ENCODE measurements around the gene PXDC1. TPM values are rescaled to one million over a fixed set of nuclear protein-coding genes. Genes with fewer than 3 reads are reported as not detected.
A peak's percentile ranks its signal among the peaks of the same experiment; 100 is the strongest.

PXDC1 gene
- total RNA-seq, 4 donors from 2014 or later: 73.5 to 102 (median 82.7) TPM

- DNase-seq: no peak
- Histone ChIP-seq H3K36me3 (peaks cover 19 to 26% of the 10 kb centered on the region in 2 donors), H3K4me1 (peaks cover 32 to 46% of the 10 kb centered on the region in 2 donors), H3K9me3 (no peaks in the 10 kb centered on the region), H3K27ac (peak overlapping the region in 2 of 3 donors; percentile 28 to 100), H3K27me3 (no peaks in the 10 kb centered on the region), H3K4me3 (replicated peaks in 1 of 3) (no peak overlapping the region)
- intact Hi-C loops (cut with DNase I): loop anchor here (10.0 kb wide), 2 partner anchors 244 to 414 kb away; no protein-coding TSS in a partner anchor
- WGBS, 2 donors: 83 to 88% methylated on average over 13 to 16 of the region's 16 CpGs
- TF ChIP-seq POLR2A (IDR thresholded peaks at IDR 0.05): no peak
- TF ChIP-seq, protein P1, sequence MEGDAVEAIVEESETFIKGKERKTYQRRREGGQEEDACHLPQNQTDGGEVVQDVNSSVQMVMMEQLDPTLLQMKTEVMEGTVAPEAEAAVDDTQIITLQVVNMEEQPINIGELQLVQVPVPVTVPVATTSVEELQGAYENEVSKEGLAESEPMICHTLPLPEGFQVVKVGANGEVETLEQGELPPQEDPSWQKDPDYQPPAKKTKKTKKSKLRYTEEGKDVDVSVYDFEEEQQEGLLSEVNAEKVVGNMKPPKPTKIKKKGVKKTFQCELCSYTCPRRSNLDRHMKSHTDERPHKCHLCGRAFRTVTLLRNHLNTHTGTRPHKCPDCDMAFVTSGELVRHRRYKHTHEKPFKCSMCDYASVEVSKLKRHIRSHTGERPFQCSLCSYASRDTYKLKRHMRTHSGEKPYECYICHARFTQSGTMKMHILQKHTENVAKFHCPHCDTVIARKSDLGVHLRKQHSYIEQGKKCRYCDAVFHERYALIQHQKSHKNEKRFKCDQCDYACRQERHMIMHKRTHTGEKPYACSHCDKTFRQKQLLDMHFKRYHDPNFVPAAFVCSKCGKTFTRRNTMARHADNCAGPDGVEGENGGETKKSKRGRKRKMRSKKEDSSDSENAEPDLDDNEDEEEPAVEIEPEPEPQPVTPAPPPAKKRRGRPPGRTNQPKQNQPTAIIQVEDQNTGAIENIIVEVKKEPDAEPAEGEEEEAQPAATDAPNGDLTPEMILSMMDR (IDR thresholded peaks at IDR 0.05): no peak
Measured at GRCh38 chr6:3740551-3741476, 10.7 kb downstream of the PXDC1 start.

GRCh38 chr6:3739311-3739897, 12.1 kb downstream of the PXDC1 start:
- Histone ChIP-seq H3K4me1 (peaks cover 32% of the 10 kb centered on the region in 2 donors), H3K4me3 (replicated peaks in 1 of 3) (no peak overlapping the region), H3K36me3 (peaks cover 32 to 37% of the 10 kb centered on the region in 2 donors), H3K27me3 (no peaks in the 10 kb centered on the region), H3K27ac (no peak overlapping the region), H3K9me3 (no peaks in the 10 kb centered on the region)
- DNase-seq: no peak
- intact Hi-C loops (cut with DNase I): no loop called here
- WGBS, 2 donors: 76 to 83% methylated on average over 15 of the region's 16 CpGs
- TF ChIP-seq POLR2A (IDR thresholded peaks at IDR 0.05): no peak

DNA sequence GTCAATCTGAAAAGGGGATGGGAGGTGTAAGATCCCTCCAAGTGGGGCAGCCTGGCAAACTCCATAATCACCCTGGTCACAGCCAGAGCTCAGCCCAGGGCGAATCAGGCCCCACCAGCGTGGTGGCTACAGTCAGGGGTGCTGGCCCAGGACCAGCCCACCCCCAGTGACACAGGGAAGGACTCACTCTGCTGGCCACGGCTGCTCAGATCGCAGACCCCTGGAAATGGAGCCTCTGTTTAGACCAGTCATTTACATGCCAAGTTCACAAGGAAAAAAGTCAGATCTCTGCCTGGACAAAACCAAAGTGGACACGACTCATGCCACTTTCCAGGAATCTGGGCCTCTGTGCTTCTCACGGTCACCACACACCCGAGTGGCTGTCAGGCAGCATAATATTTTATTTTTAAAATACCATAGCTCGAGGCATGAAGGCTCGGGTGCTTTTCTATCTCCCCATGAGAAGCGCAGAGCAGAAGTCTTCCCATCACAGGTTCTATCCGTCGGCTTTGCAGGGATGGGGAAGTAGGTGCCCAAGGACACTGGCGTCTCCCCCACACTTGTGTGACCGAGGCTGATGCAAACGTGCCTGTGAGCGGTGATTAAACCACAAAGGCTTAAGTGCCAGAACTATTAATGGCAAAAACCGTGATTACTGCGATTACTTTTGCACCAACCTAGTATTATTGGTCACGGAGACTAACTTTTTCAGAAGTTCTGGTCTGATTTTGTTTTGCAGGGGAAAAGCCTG, 13.0 kb downstream of the PXDC1 start:
- Histone ChIP-seq H3K4me1 (peaks cover 24 to 27% of the 10 kb centered on the region in 2 donors), H3K27ac (no peak overlapping the region), H3K27me3 (no peaks in the 10 kb centered on the region), H3K9me3 (no peaks in the 10 kb centered on the region), H3K4me3 (replicated peaks in 1 of 3) (no peak overlapping the region), H3K36me3 (peaks cover 33 to 37% of the 10 kb centered on the region in 2 donors)
- intact Hi-C loops (cut with DNase I): no loop called here
- TF ChIP-seq POLR2A (IDR thresholded peaks at IDR 0.05): no peak
- TF ChIP-seq, protein P1 (IDR thresholded peaks at IDR 0.05): no peak
- DNase-seq: no peak
- 88 to 90% methylated on average over 17 to 19 of the region's 19 CpGs for WGBS, 2 donors

GRCh38 chr6:3737831-3738210, 13.7 kb downstream of the PXDC1 start:
- Histone ChIP-seq H3K9me3 (no peaks in the 10 kb centered on the region), H3K4me1 (peaks cover 16 to 19% of the 10 kb centered on the region in 2 donors), H3K27me3 (no peaks in the 10 kb centered on the region), H3K27ac (no peak overlapping the region), H3K36me3 (peaks cover 33 to 44% of the 10 kb centered on the region in 2 donors), H3K4me3 (replicated peaks in 1 of 3) (no peak overlapping the region)
- no peak for DNase-seq
- intact Hi-C loops (cut with DNase I): no loop called here
- 91 to 93% methylated on average over 12 of the region's 12 CpGs for WGBS, 2 donors
- TF ChIP-seq POLR2A (IDR thresholded peaks at IDR 0.05): no peak
- TF ChIP-seq, protein P1 (IDR thresholded peaks at IDR 0.05): no peak

DNA sequence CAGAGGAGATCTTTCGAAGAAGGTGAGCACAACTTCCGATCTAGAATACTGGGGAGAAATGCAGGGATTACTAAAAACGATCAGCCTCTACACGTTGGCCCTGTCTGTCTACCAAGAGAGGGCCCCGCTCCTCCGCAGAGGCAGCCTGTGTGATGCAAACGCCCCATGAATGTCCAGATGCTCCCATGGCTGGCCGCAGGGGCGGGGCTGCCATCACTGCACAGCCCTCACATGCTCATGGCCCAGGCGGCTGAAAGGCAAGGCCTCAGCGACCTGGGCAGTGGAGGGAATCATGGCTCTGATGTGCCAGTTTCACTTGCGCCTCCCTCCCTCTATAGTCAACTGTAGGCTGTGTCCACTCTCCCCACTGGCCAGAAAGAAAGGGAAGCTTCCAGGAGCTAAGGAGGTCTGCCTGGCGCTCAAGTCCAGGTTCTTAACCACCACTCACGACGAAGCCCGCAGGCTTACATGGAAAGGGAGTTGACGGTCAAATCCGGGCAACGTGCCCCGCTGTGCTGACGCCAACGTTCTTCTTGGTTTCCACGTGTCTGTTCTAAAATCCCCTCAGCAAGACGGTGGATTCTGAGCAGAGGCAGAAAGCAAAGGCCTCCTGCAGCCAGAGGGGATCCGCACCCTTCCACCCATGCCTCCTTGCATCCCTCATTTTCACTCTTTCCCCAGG, 14.2 kb downstream of the PXDC1 start:
- Histone ChIP-seq H3K9me3 (no peaks in the 10 kb centered on the region), H3K27ac (no peak overlapping the region), H3K4me3 (replicated peaks in 1 of 3) (no peak overlapping the region), H3K36me3 (peaks cover 33 to 45% of the 10 kb centered on the region in 2 donors), H3K27me3 (no peaks in the 10 kb centered on the region), H3K4me1 (peaks cover 16 to 18% of the 10 kb centered on the region in 2 donors)
- DNase-seq: no peak
- intact Hi-C loops (cut with DNase I): no loop called here
- 88 to 89% methylated on average over 23 to 25 of the region's 25 CpGs for WGBS, 2 donors
- TF ChIP-seq, protein P1 (IDR thresholded peaks at IDR 0.05): no peak
- no peak for TF ChIP-seq POLR2A (IDR thresholded peaks at IDR 0.05)

Measured in thyroid gland (tissue), 4 donors.